OCI-LY1 (cell line): Measurements from ENCODE around the gene RGS10.

Experiments used
- H2AFZ ChIP-seq: fragments of 200-600 bp; sonication (generic), shearing (Covaris generic); 2 replicates; pipeline ENCODE4 v1.6.0; 2014; ENCODE audit warnings: antibody characterized with exemption, mild to moderate bottlenecking, low read length
- H3F3A ChIP-seq: fragments of 200-600 bp; sonication (generic), shearing (Covaris generic); 2 replicates; pipeline ENCODE4 v1.6.0; 2014; ENCODE audit warnings: mild to moderate bottlenecking, antibody characterized with exemption, low read length, moderate library complexity; ENCODE audit not compliant: insufficient read depth
- H3K27ac ChIP-seq: fragments of 200-600 bp; sonication (generic); 2 replicates; pipeline ENCODE4 v1.5.1; 2014; ENCODE audit warnings: low read length, mixed run types, mild to moderate bottlenecking, low read depth; ENCODE audit not compliant: poor library complexity, severe bottlenecking
- H3K27me3 ChIP-seq: fragments of 200-600 bp; sonication (generic); 2 replicates; pipeline ENCODE4 v1.6.0; 2014; ENCODE audit warnings: antibody characterized with exemption, mild to moderate bottlenecking, low read length, moderate library complexity; ENCODE audit not compliant: insufficient read depth
- H3K36me3 ChIP-seq: fragments of 200-600 bp; sonication (generic); 2 replicates; pipeline ENCODE4 v1.6.1; 2014; ENCODE audit warnings: mild to moderate bottlenecking, antibody characterized with exemption, low read length, moderate library complexity, mixed read lengths; ENCODE audit not compliant: insufficient read depth
- H3K4me1 ChIP-seq: fragments of 200-600 bp; sonication (generic); 2 replicates; pipeline ENCODE4 v1.5.1; 2014; ENCODE audit warnings: mild to moderate bottlenecking, low read length, moderate library complexity; ENCODE audit not compliant: insufficient read depth, severe bottlenecking
- H3K4me2 ChIP-seq: fragments of 200-600 bp; sonication (generic), shearing (Covaris generic); 2 replicates; pipeline ENCODE4 v1.6.1; 2014; ENCODE audit warnings: low read length
- H3K4me3 ChIP-seq: fragments of 200-600 bp; sonication (generic); 2 replicates; pipeline ENCODE4 v1.5.1; 2014; ENCODE audit warnings: low read length, low read depth, mild to moderate bottlenecking, mixed read lengths; ENCODE audit not compliant: poor library complexity, severe bottlenecking
- H3K79me2 ChIP-seq: fragments of 200-600 bp; shearing (Covaris generic); 2 replicates; pipeline ENCODE4 v1.6.1; 2016; ENCODE audit warnings: mixed run types, low read length, mixed read lengths; ENCODE audit not compliant: insufficient read depth
- H3K9ac ChIP-seq: fragments of 200-600 bp; sonication (generic), shearing (Covaris generic); 2 replicates; pipeline ENCODE4 v1.6.1; 2014; ENCODE audit warnings: mild to moderate bottlenecking, low read length, mixed read lengths
- H3K9me2 ChIP-seq: fragments of 200-600 bp; sonication (generic), shearing (Covaris generic); 2 replicates; pipeline ENCODE4 v1.6.1; 2014; ENCODE audit warnings: low read depth, mild to moderate bottlenecking, low read length, mixed read lengths
- H3K9me3 ChIP-seq: fragments of 200-600 bp; shearing (Covaris generic); 2 replicates; pipeline ENCODE4 v1.6.1; 2014; ENCODE audit warnings: low read length, mixed read lengths
- H4K20me1 ChIP-seq: fragments of 200-600 bp; sonication (generic), shearing (Covaris generic); 2 replicates; pipeline ENCODE4 v1.6.0; 2016; ENCODE audit warnings: mild to moderate bottlenecking, low read length; ENCODE audit not compliant: insufficient read depth
- CTCF ChIP-seq: fragments of 200-600 bp; sonication (generic), shearing (Covaris generic); IDR thresholded peaks from 2 replicates; pipeline ENCODE4 v1.5.1; 2017; ENCODE audit warnings: mild to moderate bottlenecking, antibody characterized with exemption, low read length, moderate library complexity, mixed read lengths
- EZH2 ChIP-seq: fragments of 200-600 bp; sonication (generic), shearing (Covaris generic); IDR thresholded peaks from 2 replicates; pipeline ENCODE4 v1.8.0; 2017; ENCODE audit warnings: borderline replicate concordance, mixed run types, mild to moderate bottlenecking, antibody characterized with exemption, low read length, moderate library complexity, mixed read lengths

RGS10 gene

GRCh38 chr10:119502209-119502608, 40.3 kb downstream of the RGS10 start:
- Histone ChIP-seq H3F3A (no peaks in the 10 kb centered on the region), H3K36me3 (no peaks in the 10 kb centered on the region), H4K20me1 (no peaks in the 10 kb centered on the region), H2AFZ (no peak overlapping the region), H3K27ac (no peak overlapping the region), H3K79me2 (no peaks in the 10 kb centered on the region), H3K9me3 (no peaks in the 10 kb centered on the region), H3K4me1 (peaks cover 10% of the 10 kb centered on the region), H3K9me2 (no peaks in the 10 kb centered on the region), H3K4me2 (peak overlapping the region; percentile 17; the same call in 1 of the 2 replicates), H3K4me3 (no peak overlapping the region), H3K27me3 (no peaks in the 10 kb centered on the region; the same call in 1 of the 2 replicates), H3K9ac (no peak overlapping the region)
- TF ChIP-seq EZH2, result no peak
- no peak for TF ChIP-seq CTCF

- Histone ChIP-seq H3K27ac (no peak overlapping the region), H4K20me1 (no peaks in the 10 kb centered on the region), H2AFZ (no peak overlapping the region), H3K9me2 (no peaks in the 10 kb centered on the region), H3K9me3 (no peaks in the 10 kb centered on the region), H3K79me2 (no peaks in the 10 kb centered on the region), H3K36me3 (no peaks in the 10 kb centered on the region), H3K9ac (no peak overlapping the region), H3K27me3 (no peaks in the 10 kb centered on the region; the same call in 1 of the 2 replicates), H3K4me2 (no peak overlapping the region), H3K4me1 (peaks cover 10% of the 10 kb centered on the region), H3K4me3 (no peak overlapping the region), H3F3A (no peaks in the 10 kb centered on the region)
- TF ChIP-seq CTCF (no peak), EZH2 (no peak)
These were observed 40.8 kb downstream of the RGS10 start for GRCh38 chr10:119501690-119502089.

GRCh38 chr10:119500821-119501220, 41.7 kb downstream of the RGS10 start:
- Histone ChIP-seq H3K4me2 (no peak overlapping the region), H2AFZ (no peak overlapping the region), H3K79me2 (no peaks in the 10 kb centered on the region), H3K36me3 (no peaks in the 10 kb centered on the region), H4K20me1 (no peaks in the 10 kb centered on the region), H3K27me3 (no peaks in the 10 kb centered on the region; the same call in 1 of the 2 replicates), H3K4me3 (no peak overlapping the region), H3K4me1 (peaks cover 10% of the 10 kb centered on the region), H3F3A (no peaks in the 10 kb centered on the region), H3K9me2 (no peaks in the 10 kb centered on the region), H3K9ac (no peak overlapping the region), H3K9me3 (no peaks in the 10 kb centered on the region), H3K27ac (no peak overlapping the region)
- TF ChIP-seq CTCF, result no peak
- no peak for TF ChIP-seq EZH2
